Activated CD4-positive, alpha-beta T cell treated with anti-CD3 and anti-CD28 coated beads, Interleukin-2, Interleukin-4, amounts not matched to agents 100 ng/mL and 50 ng/mL, durations not matched to agents 16 hours and 8 hours (primary cell): ENCODE measurements around the gene C16orf46.

ENCODE experiments used
- DNase-seq: peaks from one replicate; pipeline ENCODE4 v3.0.0-alpha.2; 2020; ENCODE audit warnings: low spot score

The C16orf46 gene

GRCh38 chr16:81076566-81077075 lies 417 bp downstream of the C16orf46 start:
- DNase-seq: peak; percentile 90

GRCh38 chr16:81073560-81074330 lies 3.3 kb downstream of the C16orf46 start:
- DNase-seq: no peak

- DNase-seq: no peak
These were observed 5.2 kb downstream of the C16orf46 start for GRCh38 chr16:81071805-81072204.

GRCh38 chr16:81070979-81071378 lies 6.1 kb downstream of the C16orf46 start:
- no peak for DNase-seq

- no peak for DNase-seq
These were observed 8.0 kb downstream of the C16orf46 start for GRCh38 chr16:81069063-81069462.

GRCh38 chr16:81067166-81067565 lies 9.9 kb downstream of the C16orf46 start:
- DNase-seq: no peak

- DNase-seq: no peak
These were observed 10.4 kb downstream of the C16orf46 start for GRCh38 chr16:81066681-81067080.

GRCh38 chr16:81061871-81062608 lies 15.0 kb downstream of the C16orf46 start:
- DNase-seq: no peak

- no peak for DNase-seq
These were observed 15.8 kb downstream of the C16orf46 start for GRCh38 chr16:81061307-81061640.

GRCh38 chr16:81060576-81061306 lies 16.3 kb downstream of the C16orf46 start:
- DNase-seq: no peak

GRCh38 chr16:81053761-81054160 lies 23.3 kb downstream of the C16orf46 start:
- no peak for DNase-seq

- DNase-seq: no peak
These were observed 34.2 kb downstream of the C16orf46 start for GRCh38 chr16:81042821-81043220.

- no peak for DNase-seq
These were observed 35.3 kb downstream of the C16orf46 start for GRCh38 chr16:81041696-81042095.

- no peak for DNase-seq
These were observed 36.2 kb downstream of the C16orf46 start for GRCh38 chr16:81040842-81041241.

GRCh38 chr16:81040131-81040530 lies 36.9 kb downstream of the C16orf46 start:
- no peak for DNase-seq

- peak; percentile 3 for DNase-seq
These were observed 40.2 kb downstream of the C16orf46 start for GRCh38 chr16:81036751-81037350.

GRCh38 chr16:81035975-81036750 lies 40.9 kb downstream of the C16orf46 start:
- peak; percentile 30 for DNase-seq

GRCh38 chr16:81035398-81035974 lies 41.6 kb downstream of the C16orf46 start, which contains the start of gene ATMIN:
TSS of gene ATMIN (plus strand) at chr16:81035842. CDS start at chr16:81035871, 29 bp downstream.
- DNase-seq: peak; percentile 86

GRCh38 chr16:81029930-81030604 lies 47.0 kb downstream of the C16orf46 start:
- no peak for DNase-seq

GRCh38 chr16:81026429-81026828 lies 50.6 kb downstream of the C16orf46 start:
- no peak for DNase-seq
